ENCODE results near the gene ENC1. TPM values are rescaled to one million over a fixed set of nuclear protein-coding genes. Genes with fewer than 3 reads are reported as not detected.

ENC1 gene
- total RNA-seq, 1 donor, result 72.1 TPM

GRCh38 chr5:74665273-74665672 is 24.7 kb upstream of the ENC1 start:
- no peak overlapping the region for H3K4me3 ChIP-seq (ENCODE audit: low read depth, low read length)
- peak; percentile 30 for DNase-seq (ENCODE audit: low read depth)
- no peak for TF ChIP-seq CTCF (IDR thresholded peaks at IDR 0.05; ENCODE audit: insufficient read depth, low read depth, low read length)

- H3K4me3 ChIP-seq (ENCODE audit: low read depth, low read length), result no peak overlapping the region
- TF ChIP-seq CTCF (IDR thresholded peaks at IDR 0.05; ENCODE audit: insufficient read depth, low read depth, low read length), result no peak
- no peak for DNase-seq (ENCODE audit: low read depth)
Observed at GRCh38 chr5:74664551-74664950, 24.0 kb upstream of the ENC1 start.

GRCh38 chr5:74660873-74661272 is 20.3 kb upstream of the ENC1 start:
- DNase-seq (ENCODE audit: low read depth), result no peak
- H3K4me3 ChIP-seq (ENCODE audit: low read depth, low read length), result no peak overlapping the region
- no peak for TF ChIP-seq CTCF (IDR thresholded peaks at IDR 0.05; ENCODE audit: insufficient read depth, low read depth, low read length)

GRCh38 chr5:74660140-74660539 is 19.6 kb upstream of the ENC1 start:
- no peak overlapping the region for H3K4me3 ChIP-seq (ENCODE audit: low read depth, low read length)
- TF ChIP-seq CTCF (IDR thresholded peaks at IDR 0.05; ENCODE audit: insufficient read depth, low read depth, low read length), result no peak
- no peak for DNase-seq (ENCODE audit: low read depth)

- DNase-seq (ENCODE audit: low read depth), result no peak
- TF ChIP-seq CTCF (IDR thresholded peaks at IDR 0.05; ENCODE audit: insufficient read depth, low read depth, low read length), result no peak
- no peak overlapping the region for H3K4me3 ChIP-seq (ENCODE audit: low read depth, low read length)
Observed at GRCh38 chr5:74659172-74659571, 18.6 kb upstream of the ENC1 start.

GRCh38 chr5:74657165-74657564 is 16.6 kb upstream of the ENC1 start:
- H3K4me3 ChIP-seq (ENCODE audit: low read depth, low read length), result no peak overlapping the region
- TF ChIP-seq CTCF (IDR thresholded peaks at IDR 0.05; ENCODE audit: insufficient read depth, low read depth, low read length), result no peak
- no peak for DNase-seq (ENCODE audit: low read depth)

- no peak overlapping the region for H3K4me3 ChIP-seq (ENCODE audit: low read depth, low read length)
- DNase-seq (ENCODE audit: low read depth), result no peak
- no peak for TF ChIP-seq CTCF (IDR thresholded peaks at IDR 0.05; ENCODE audit: insufficient read depth, low read depth, low read length)
Observed at GRCh38 chr5:74655716-74656115, 15.2 kb upstream of the ENC1 start.

Data from fibroblast of villous mesenchyme (primary cell).